ENCODE results near the gene PURB. TPM values are rescaled to one million over a fixed set of nuclear protein-coding genes. Genes with fewer than 3 reads are reported as not detected.

Gene PURB
- total and polyA plus RNA-seq, 2 experiments from 2014 or later = 3.1 to 27.1 TPM

Other genes starting within 250 kb of the PURB start
- 30.4 and 46.1 TPM in 2 replicates for gene ZMIZ2, start 136.7 kb downstream of the PURB start, total RNA-seq (2014; rRNA removed; shearing (Covaris generic))
- 15.2 and 15.5 TPM in 2 replicates for gene ZMIZ2, start 136.7 kb downstream of the PURB start, polyA plus RNA-seq (2016; fragmentation: Nextera tagmentation; extraction: Ambion mirVana)
- gene PPIA, start 88.8 kb downstream of the PURB start, total RNA-seq (2014; rRNA removed; shearing (Covaris generic)) = 4,367 and 4,717 TPM in 2 replicates
- gene PPIA, start 88.8 kb downstream of the PURB start, polyA plus RNA-seq (2016; fragmentation: Nextera tagmentation; extraction: Ambion mirVana) = 6,375 and 6,524 TPM in 2 replicates
- 215 and 219 TPM in 2 replicates for gene H2AZ2, start 37.4 kb downstream of the PURB start, total RNA-seq (2014; rRNA removed; shearing (Covaris generic))
- 388 and 390 TPM in 2 replicates for gene H2AZ2, start 37.4 kb downstream of the PURB start, polyA plus RNA-seq (2016; fragmentation: Nextera tagmentation; extraction: Ambion mirVana)
- 0.08 and 0.10 TPM in 2 replicates for gene MYO1G, start 93.5 kb upstream of the PURB start, total RNA-seq (2014; rRNA removed; shearing (Covaris generic))
- 0.11 and 0.31 TPM in 2 replicates for gene MYO1G, start 93.5 kb upstream of the PURB start, polyA plus RNA-seq (2016; fragmentation: Nextera tagmentation; extraction: Ambion mirVana)
- gene CCM2, start 114.7 kb upstream of the PURB start, total RNA-seq (2014; rRNA removed; shearing (Covaris generic)) = 37.0 and 40.1 TPM in 2 replicates
- 24.0 and 24.9 TPM in 2 replicates for gene CCM2, start 114.7 kb upstream of the PURB start, polyA plus RNA-seq (2016; fragmentation: Nextera tagmentation; extraction: Ambion mirVana)
- gene NACAD, start 203.4 kb upstream of the PURB start, total RNA-seq (2014; rRNA removed; shearing (Covaris generic)) = 9.9 and 11.2 TPM in 2 replicates
- 4.9 and 6.1 TPM in 2 replicates for gene NACAD, start 203.4 kb upstream of the PURB start, polyA plus RNA-seq (2016; fragmentation: Nextera tagmentation; extraction: Ambion mirVana)
- 156 and 162 TPM in 2 replicates for gene TBRG4, start 226.2 kb upstream of the PURB start, total RNA-seq (2014; rRNA removed; shearing (Covaris generic))
- 72.5 and 82.9 TPM in 2 replicates for gene TBRG4, start 226.2 kb upstream of the PURB start, polyA plus RNA-seq (2016; fragmentation: Nextera tagmentation; extraction: Ambion mirVana)

All from GM23338 (cell line).